Activated CD4-positive, alpha-beta T cell treated with anti-CD3 and anti-CD28 coated beads, Interleukin-10, Interleukin-2, amounts not matched to agents 100 ng/mL and 50 ng/mL, durations not matched to agents 16 hours and 8 hours (primary cell): ENCODE measurements around the gene OR52I1.

Experiments
- DNase-seq: peaks from one replicate; pipeline ENCODE4 v3.0.0-alpha.2; 2020

OR52I1 gene

DNA sequence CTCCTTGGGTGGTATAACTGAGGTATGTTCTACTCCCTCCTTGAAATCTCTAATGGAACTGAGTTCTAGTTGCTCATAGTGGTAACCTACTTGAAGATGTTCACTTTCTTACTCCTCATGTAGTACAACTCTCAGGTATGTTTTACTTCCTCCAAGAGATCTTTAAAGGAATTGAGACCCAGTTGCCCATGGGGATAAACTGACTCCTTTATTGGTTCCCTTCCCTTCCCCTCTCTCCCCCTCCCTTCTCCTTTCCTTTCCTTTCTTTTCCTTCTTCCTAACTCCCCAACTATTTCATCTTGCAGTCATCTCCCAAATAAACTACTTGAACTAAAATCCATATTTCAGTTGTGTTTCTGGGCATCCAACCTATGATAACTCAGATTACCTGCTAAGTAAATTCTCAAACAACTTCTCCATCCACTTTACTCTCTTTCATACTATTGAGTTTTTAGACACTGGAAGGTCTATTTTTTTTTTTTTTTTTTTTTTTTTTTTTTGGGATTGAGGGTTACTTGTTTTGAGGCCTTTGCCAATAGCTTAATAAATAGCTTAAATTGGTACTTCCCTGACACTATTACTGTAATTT lies 22.1 kb downstream of the OR52I1 start:
- no peak for DNase-seq

GRCh38 chr11:4619514-4619913 lies 25.7 kb downstream of the OR52I1 start:
- no peak for DNase-seq

DNA sequence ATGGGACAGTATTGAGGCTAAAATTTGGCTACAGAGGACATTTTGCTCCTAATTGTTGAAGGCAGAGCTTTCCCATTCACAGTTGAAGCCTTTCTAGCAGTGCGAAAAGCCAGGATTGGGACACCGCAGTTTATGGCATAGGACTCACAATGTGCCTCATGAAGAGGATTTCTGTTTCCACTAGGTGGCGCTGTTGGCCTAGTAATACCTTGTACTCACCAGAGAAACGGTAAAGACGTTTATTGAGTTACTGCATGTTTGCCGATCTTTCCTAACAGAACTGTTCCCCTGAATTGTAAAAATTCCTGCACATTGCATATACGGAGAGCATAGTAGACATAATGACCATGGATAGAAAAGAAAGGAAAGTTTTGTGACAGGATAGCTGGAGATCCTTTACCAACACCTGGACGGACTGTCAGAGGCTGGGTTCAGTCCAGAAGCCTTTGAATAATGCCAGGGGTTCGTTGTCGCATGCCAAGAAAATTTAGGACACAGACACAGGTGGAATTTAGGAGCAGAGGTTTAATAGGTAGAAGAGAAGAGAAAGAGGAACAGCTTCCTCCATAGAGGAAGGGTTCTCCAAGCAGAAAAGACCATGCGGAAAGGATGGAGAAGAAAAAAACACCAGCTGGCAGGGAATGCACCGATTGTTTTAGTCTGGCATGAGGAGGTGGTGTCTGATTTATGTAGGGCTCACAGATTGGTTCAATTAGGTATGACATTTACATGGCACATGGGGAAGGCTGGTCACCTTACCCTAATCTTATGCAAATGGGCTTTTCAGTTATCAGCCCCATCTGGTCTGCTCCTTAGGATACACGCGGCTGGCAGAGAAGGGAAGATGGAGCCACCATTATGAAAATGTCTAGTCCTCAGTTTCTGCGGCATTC lies 32.6 kb downstream of the OR52I1 start:
- peak; percentile 74 for DNase-seq

DNA sequence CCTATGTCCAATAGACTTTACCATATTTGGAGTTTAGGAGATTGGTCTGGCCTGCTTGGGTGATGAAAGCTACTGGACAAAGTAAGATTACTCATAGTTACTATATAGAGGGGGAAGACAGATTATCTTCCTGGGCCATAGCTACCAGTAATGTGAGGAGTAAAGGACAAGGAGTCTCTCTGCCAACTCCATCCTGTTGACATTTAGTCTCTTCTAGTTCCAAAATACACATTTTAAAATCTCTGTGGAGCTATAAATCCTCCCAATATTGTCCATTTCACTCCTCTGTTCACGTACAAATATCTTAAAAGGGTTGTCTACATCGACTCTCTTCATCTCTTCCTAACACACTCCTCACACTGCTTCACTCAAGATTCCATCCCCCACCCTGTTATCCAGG lies 42.3 kb downstream of the OR52I1 start:
- no peak for DNase-seq

GRCh38 chr11:4636962-4637661 lies 43.3 kb downstream of the OR52I1 start, which contains the start of gene OR51D1:
Gene OR51D1, plus strand, starts transcription at chr11:4637477. Its CDS starts 2,314 bp downstream, at chr11:4639791.
- peak; percentile 69 for DNase-seq

DNA sequence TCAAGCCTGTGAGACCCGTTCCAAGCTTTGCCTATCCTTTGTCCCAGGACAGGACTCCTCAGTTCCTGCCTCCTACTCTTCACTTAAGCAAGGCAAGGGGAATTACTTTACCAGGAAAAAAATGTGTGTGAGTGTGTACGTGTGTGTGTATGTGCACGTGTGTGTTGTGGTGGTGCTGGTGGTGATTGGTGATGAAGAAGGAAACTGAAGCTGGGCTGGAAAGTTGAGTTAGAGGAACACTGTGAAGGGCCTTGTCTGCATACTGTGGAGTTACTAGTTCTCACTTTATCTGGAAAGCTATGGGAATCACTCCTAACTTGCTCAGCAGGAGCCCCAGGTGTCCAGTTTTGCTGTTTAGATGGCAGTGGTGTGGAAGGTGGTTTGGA lies 43.8 kb downstream of the OR52I1 start:
- DNase-seq: no peak

DNA sequence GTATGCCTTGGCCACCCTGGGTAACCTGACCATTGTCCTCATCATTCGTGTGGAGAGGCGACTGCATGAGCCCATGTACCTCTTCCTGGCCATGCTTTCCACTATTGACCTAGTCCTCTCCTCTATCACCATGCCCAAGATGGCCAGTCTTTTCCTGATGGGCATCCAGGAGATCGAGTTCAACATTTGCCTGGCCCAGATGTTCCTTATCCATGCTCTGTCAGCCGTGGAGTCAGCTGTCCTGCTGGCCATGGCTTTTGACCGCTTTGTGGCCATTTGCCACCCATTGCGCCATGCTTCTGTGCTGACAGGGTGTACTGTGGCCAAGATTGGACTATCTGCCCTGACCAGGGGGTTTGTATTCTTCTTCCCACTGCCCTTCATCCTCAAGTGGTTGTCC lies 46.1 kb downstream of the OR52I1 start:
- DNase-seq: no peak

DNA sequence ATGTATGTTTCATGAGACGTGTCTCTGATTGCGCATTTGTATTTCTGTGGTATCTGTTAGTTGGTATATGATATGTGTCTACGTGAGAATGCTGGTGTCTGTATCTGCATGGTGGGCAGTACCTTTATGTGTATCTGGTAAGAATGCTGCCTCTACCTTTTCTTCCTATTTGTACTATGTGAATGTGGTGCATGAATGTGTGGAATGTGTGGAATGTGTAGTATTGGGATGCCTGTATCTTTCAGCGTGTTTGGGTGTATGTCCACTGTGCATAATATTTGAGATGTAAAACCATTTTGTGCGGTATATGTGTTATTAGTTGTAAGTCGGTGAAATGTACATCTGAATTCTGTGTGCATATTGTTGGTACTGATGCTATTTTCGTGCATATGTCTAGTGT lies 47.7 kb downstream of the OR52I1 start:
- no peak for DNase-seq

DNA sequence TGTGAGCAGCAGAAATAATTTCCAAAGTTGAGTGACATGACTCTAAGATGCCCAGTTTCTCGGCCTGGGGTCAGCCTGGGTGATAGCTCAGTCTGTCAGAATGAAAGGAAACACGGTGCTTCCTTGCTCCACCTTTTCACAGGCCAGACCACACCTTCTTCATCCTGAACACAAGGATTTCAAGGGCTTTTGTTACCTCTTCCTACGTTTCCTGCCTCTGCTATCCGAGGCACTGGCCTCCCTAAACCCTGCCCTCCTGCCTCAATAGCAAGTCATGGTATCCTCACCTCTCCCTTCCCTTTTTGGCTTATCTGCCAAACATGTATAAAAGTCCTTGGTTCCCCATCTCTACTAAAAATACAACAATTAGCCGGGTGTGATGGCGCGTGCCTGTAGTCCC lies 48.2 kb downstream of the OR52I1 start:
- DNase-seq: no peak

GRCh38 chr11:4643076-4643475 lies 49.2 kb downstream of the OR52I1 start:
- no peak for DNase-seq

GRCh38 chr11:4643682-4644081 lies 49.8 kb downstream of the OR52I1 start, which contains the start of gene OR51E1:
Gene OR51E1, plus strand, starts transcription at chr11:4643982. Its CDS starts 8,545 bp downstream, at chr11:4652527.
- DNase-seq: no peak

DNA sequence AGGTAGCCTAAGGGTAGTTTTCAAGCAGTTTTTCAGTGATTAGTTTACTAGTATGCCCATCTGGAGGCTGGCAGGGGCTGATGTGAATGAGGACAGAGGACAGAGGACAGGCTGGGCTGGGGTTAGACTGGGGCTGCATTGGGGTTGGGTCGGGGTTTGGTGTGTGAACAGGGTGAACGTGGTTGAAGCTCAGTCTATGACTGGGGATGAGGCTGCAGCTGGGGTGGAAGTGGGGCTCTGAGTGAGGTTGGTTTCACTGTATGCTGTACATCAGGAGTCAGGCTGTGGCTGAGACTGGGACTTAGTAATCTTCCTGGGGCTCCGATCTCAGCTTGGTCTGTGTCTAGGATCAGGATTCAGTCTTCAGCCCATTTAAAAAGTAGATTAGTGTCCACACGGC lies 50.4 kb downstream of the OR52I1 start:
- DNase-seq: no peak
